GM19328 (cell line): ENCODE results near the gene COL8A1.

Source experiments
- ATAC-seq: cut with Tn5 transposase; IDR thresholded peaks from one replicate; pipeline ENCODE4 v1.9.1; 2021; ENCODE audit warnings: mild to moderate bottlenecking, moderate library complexity; ENCODE audit not compliant: unreplicated experiment

COL8A1 gene

DNA sequence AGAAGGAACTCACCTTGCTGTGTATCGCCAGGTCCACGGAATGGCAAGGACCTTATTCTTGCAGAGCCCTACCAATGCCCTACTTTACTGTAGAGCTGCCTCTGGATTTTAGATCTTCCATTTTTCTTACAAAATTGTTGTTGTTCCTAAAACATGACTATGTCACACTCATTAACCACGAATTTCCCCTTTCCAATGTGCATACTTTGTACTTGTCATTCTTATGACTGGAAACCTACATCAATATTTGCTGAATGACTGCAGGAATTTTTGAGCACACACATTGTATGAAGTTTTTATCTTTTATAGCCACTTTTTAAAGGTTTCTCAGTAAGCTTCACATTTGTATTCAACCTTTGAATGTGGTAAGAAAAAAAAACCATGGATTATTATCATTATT, 143.4 kb downstream of the COL8A1 start:
- ATAC-seq: no peak

DNA sequence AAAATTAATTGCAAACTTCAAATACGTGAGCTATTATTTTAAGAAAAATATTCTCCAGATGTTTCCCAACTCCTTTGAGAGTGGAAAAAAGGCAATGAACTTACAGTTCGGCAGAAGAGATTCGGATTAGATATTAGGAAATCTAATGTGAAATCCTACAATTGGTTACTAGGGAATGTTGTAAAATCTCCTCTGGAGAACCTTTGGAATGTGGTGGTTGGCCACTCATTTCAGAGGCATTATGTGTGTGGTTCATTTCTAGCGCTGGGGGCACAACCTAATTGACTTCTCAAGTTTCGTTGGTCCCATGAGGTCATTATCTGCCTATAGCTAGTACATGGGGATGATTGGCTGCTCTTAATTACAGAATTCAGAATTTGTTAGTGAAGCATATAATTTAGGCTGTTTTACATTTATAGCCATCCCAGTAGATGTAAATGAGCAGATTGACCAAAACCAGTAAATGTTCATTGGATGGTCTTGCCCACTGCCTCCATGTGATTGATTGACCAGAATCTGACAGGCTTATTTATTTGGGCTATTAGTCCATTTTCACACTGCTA, 144.7 kb downstream of the COL8A1 start:
- ATAC-seq: no peak

DNA sequence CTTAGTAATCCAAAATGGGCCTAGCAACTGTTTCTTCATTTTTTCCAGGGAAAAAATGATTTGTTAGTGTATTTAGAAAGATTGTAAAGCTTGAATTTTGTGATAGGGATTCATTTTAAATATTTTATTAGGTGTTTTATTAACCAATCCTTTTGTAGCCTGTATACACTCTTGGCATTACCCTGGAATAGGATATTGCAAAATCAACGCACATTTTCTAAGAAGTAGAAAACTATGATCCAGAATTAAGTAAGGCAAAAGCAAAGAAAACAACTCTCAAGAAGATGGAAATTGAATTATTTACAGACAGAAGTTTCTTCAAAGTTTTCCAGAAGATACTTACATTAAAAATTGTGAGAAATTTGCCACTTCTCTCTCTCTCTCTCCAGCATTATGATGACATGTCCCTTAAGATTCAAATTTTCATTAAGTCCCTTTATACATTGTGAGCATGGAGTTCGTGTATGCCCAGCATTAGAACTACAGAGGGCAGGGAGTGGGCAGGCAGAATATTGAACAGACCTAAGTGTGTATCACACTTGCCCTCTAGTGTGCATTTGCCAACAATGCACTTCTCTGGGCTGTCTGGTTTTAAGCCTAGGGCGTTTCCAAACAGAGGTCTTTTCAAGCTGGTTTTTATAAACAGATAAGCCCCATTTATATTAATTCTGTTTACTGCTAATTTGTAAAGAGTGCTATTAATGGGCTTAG, 150.8 kb downstream of the COL8A1 start:
- ATAC-seq: peak; percentile 89

DNA sequence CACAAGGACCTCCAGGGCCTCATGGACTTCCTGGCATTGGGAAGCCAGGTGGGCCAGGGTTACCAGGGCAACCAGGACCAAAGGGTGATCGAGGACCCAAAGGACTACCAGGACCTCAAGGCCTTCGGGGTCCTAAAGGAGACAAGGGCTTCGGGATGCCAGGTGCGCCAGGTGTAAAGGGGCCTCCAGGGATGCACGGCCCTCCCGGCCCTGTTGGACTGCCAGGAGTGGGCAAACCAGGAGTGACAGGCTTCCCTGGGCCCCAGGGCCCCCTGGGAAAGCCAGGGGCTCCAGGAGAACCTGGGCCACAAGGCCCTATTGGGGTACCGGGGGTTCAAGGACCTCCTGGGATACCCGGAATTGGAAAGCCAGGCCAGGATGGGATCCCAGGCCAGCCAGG, 156.1 kb downstream of the COL8A1 start:
- no peak for ATAC-seq

DNA sequence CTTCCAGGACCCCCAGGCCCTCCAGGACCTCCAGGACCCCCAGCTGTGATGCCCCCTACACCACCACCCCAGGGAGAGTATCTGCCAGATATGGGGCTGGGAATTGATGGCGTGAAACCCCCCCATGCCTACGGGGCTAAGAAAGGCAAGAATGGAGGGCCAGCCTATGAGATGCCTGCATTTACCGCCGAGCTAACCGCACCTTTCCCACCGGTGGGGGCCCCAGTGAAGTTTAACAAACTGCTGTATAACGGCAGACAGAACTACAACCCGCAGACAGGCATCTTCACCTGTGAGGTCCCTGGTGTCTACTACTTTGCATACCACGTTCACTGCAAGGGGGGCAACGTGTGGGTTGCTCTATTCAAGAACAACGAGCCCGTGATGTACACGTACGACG, 157.2 kb downstream of the COL8A1 start:
- ATAC-seq: no peak

DNA sequence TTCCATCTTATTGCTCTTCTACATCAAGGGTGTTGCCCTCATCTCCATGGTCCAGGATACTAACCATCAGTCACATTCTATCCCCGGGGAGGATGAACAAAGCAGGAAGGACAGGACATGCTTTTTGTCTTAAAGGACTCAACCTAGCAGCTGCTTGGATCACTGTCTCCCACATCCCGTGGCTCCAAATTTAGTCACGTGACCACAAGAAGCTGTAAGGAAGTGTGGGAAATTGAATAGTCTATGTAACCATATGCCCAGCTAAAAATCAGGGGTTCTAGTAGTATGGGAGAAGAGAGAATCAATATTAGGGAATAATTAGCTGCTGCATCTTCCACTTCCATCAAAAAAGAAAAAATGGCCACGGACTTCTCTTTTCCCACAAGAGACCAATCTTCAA, 161.0 kb downstream of the COL8A1 start:
- no peak for ATAC-seq

DNA sequence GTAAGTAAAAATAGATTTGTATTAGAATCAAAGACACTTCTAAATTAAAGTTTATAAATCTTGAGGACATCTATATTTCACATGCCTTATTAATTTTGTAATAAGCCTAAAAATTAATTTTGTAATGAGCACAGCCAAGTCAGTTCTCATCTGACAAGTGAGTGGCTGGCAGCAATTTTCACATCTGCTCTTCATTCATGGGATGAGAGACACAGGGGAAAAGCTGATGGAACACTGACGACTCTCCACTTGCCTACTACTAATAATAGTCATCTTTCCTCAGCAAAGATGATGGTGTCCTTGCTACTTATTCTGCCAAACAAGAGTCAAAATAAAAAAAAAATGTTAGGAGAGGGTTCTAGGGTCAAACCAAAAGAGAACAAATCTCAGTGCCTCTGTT, 164.9 kb downstream of the COL8A1 start:
- no peak for ATAC-seq

DNA sequence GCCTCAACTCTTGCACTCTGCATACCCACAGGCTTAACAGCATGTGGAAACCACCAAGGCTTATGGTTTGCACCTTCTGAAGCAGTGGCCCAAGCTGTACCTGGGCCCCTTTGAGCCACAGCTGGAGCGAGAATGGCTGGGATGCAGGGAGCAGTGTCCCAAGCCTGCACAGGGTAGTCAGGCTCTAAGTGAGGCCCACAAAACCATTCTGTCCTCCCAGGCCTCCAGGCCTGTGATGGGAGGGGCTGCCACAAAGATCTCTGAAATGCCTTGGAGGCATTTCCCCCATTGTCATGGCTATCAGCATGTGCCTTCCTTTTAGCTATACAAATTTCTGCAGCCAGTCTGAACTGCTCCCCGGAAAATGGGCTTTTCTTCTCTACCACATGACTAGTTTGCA, 166.8 kb downstream of the COL8A1 start:
- no peak for ATAC-seq

DNA sequence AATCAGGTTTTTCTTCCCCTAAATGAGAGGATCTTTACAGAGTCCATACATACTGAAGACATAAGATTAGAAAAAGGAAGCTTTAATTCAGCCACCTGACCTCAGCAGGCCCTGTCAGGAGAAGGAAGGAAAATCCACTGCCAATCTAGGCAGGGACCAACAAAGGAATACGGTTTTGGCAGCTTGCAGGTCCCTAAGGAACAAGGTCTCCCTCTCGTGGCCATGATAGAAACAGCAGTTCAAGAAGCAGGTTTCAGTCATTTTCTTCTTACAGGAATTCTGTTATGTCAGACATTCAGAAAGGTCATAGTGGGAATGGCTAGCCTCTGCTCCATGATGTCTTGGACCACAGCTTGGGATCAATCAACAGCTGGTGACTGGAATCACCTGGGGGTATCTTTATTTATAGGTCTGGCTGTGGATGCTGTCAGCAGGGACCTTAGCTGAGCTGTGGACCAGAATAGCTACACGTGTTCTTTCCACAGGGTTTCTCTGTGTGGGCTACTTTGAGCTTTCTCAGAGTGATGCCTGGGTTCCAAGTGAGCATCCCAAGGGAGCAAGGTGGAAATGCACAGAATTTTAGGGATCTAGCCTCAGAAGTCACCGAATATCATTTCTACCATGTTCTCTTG, 169.9 kb downstream of the COL8A1 start:
- ATAC-seq: peak; percentile 61

DNA sequence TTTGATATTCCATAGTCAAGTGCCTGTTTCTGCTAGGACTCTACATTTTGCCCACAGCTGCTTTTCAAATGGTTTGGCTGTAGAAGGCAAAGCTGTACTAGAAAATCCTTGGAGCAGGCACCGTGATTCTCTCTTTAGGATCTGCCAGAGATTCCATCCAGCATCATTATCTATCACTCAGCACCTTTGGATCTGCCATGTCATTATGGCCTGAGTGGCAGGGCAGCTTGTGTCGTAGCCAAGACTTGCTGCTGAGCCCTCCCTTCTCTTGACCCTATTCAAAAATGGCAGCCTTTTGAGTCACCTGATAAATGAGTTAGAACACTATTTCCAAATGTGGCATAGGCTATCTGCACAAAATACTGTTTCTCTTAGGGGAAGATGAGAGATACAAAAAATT, 171.2 kb downstream of the COL8A1 start:
- no peak for ATAC-seq

DNA sequence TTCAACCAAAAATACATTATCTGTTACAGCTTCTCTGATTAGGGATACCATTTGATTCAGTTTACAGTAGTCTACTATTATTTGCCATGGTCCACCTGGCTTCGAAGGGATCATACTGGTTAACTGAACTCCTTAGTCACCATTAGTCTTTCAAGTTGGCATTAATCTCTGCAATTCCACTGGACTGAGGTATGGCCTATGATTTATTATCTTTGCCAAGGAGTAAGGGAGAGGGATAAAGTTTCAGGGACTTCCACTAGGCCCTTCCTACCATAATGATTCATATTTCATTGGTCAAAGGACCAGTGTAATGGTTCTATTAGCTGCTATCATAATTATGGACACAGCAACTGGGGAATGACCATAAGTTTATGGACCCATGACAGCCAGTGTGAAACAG, 172.0 kb downstream of the COL8A1 start:
- ATAC-seq: no peak

DNA sequence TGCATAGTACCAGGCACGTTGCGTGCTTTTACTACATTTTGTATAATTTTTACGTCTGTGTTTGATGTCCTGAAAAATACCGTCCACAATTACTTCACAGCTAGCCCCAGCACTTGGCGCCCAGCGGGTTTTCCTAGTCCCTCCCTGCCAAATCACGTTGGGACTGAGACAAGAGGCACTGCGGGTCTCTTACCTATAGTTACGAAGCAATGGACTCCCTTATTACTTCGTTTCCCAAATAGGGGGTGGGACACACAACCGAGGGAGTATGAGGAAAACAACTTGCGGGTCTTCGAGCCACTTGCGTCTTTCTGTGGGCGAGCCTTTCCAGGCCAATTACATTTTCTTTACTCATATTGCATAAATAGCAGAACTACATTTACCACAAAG, 178.6 kb downstream of the COL8A1 start:
- ATAC-seq: no peak

DNA sequence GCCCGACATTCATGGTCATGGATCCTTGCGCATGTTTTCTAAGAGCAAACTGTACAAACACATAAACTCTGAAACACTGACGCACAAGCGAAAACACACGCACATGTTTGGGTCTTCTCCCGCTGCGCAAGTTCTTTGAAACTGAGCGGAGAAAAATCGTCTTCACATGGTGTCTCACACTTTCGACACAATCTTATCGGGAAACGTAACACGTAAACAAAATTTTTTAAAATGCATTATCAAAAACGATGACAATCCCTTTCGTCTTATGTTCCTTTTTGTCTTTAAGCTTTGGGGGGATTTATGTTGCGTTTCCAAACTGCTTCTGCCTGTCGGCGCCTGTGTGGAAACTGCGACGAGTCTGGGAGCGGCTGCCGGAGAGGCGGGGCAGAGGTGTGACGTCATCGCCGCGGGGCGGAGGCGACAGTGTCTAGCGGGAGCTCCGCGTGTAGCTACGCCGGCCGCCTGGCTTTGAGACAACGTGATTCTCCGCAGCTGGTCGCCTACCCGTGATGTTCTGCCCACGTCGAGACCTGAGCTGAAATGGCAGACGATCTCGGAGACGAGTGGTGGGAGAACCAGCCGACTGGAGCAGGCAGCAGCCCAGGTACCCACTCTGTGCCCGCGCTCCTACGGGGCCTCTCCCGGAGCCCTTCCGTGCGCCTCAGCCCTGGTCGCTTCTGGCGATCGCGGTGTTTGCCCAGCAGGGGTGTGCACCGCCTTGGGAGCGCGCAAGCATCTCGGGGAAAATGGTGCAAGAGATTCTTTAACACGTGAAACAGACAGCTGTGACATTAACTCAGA, 179.2 kb downstream of the COL8A1 start, which contains the start of gene CMSS1:
Gene CMSS1 (plus strand): TSS at position 426 of the 804 bp plus-strand sequence.
- ATAC-seq: peak; percentile 98

DNA sequence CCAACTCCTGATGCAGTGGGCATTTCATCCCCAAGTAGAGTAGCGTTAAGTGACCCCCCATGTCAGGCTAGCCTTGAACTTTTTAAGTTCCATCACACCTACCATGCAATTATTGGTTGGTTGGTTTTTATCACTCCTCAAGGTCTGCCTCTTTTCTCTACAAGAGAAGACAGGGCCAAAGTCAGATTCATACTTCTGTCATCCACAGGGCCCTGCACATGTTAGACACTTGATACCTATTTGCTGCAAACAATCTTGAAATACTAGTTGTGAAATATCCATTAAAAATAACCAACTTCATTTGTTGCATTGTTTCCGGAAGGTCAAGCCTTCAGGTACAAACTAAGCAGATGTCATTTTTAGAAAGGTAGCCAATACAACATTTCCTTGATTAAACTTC, 180.4 kb downstream of the COL8A1 start:
- ATAC-seq: no peak

DNA sequence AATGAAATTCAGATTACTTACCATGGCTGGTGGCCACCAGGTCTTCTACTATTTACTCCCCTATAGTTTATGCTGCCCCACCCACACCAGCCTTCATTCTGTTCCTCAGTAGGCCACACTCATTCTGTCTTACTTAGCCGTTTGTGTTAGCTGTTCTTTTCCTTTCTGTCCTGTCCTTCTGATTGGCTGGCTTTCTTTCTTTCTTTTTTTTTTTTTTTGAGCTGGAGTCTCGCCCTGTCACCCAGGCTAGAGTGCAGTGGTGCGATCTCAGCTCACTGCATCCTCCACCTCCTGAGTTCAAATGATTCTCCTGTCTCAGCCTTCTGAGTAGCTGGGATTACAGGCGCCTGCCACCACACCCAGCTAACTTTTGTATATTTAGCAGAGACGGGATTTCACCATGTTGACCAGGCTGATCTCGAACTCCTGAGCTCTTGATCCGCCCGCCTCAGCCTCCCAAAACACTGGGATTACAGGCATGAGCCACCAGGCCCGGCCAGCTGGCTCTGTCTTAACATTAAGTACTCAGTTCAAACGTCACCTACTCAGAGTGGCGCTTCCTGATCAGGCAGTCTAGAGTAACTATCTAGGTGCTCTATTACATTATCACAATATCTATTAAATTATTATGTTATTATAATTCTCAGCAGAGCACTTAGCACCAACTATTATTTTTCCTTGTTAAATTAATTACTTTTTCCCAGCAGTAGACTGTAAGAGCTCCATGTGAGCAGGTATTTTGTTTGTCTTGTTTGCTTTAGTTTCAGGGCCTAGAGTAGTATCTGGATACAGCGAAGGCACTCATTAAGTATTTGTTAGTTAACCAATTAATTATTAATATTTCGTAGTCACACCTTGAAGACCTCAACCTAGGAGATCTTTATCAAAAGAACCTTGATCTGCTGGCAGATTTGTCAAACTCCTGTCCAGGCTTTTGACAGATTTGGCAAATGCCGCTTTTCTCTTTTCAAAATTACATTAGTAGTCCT, 185.6 kb downstream of the COL8A1 start:
- ATAC-seq: no peak

DNA sequence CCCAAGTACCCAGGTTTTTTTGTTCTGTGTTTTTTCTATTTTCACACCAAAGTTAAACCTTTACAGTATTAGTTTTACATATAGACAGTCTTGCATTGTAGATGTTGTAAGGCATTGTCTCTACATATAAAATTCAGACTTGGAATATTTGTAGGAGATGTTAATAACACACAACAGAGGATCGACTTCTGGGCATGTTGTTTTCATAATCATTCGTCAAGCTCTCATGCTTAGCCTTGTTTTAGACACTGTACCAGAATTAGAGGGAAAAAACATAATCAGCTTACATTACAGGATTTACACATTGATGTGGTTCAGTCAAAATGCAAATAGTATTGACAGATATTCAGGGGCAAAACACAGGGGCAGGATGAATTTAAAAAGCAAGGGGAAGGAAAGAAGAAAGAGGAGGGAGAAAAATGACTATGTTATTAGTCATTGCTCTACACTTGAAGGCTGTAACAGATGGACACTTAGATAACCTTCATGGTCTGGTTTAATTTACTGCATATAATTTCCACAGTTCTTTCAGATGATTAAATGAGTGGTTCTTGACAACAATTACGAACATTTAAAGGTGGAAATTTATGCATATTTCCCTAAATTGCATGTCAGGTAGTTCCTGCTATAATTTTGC, 186.7 kb downstream of the COL8A1 start:
- ATAC-seq: no peak

DNA sequence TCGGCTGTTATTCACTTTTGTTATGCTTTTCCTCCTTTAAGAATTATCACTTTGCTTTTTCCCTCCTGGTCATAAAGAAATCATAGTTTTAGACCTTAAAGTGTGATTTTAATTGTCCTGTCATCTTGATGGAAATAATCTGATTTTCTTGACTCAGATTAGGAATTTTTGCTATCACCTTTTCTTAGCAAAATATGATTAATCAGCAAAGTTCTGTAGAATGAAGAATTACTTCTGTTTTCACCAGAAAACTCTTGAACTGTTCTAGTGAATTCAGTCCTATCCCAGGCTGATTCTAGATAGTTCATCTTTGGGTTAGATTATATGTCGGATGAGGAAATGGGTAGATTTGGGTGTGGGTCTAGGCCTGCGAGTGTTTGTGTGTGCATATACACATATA, 191.4 kb downstream of the COL8A1 start:
- ATAC-seq: no peak

DNA sequence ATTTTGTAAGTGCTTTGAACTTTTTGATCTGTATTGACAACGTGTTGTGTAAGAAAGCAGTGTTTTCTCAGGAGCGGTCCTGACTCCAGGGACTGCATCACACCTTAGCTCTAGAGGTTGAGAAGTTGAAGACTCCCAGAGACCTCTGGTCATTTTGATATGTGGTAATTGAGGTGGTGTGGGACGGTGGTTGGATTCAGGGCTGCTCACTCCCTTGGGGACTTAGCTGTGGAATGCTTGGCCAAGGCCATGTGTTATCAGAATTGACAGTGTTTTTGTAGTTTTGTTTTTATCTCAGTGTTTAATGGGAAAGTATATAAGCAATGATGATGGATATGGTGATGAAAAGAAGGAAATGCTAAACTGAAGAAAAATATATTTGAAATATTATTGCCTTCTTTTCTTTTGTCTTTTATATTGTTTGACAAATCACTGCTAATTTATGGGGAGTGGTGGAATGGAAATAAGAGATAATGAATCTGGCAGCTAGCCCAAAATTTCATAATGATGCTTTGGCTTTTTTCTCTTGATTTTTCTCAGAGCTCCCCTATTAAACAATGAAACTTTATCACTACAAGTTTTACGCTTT, 195.3 kb downstream of the COL8A1 start:
- no peak for ATAC-seq

DNA sequence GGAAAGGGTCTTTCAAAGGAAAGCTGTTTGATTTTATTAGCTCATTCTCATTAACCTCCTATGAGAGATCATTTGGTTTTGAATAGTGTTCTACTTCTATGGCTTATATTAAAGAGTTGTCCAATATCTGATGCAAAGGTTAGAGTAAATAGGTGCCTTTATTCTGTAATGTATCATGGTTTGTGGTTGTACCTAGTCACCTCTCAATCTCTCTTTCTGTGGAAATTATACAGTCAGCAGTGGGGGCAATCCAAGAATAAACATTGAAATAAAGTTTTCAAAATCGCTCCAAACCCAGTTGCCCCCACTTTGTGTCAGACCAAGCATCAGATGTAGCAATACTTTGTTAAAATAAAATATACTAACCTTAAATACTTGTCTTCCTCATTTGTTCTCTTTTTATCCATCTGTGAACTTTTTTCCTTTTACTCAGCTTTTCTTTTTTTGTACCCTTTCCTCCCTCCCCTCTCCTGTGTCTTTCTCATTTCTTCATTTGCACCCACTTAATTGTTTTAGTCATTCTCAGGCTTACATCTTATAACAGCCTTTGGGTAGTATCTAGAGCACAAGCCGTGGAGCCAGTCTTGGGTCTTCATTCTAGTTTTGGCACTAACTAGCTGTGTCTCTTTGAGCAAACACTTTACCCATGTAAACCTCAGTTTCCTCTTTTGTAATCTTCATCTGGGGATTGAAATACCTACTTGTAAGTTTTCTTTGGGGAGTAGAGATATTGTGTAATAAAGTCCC, 196.0 kb downstream of the COL8A1 start:
- ATAC-seq: no peak
